ENCODE data around the gene RFPL2. TPM values are rescaled to one million over a fixed set of nuclear protein-coding genes. Genes with fewer than 3 reads are reported as not detected.
"Not testable (repeated sequence)": the region's sequence is repeated elsewhere in the genome, so short reads cannot be mapped to it uniquely, and the experiment has no call there.

Gene RFPL2
- total RNA-seq, 1 experiment from 2014 or later: not detected

- no peaks in the 10 kb centered on the region for H3K9me2 ChIP-seq (replicated peaks; ENCODE audit: insufficient read depth, low read length)
- no peak for DNase-seq
Measured at GRCh38 chr22:32165681-32166080, 39.2 kb downstream of the RFPL2 start.

GRCh38 chr22:32164075-32164860 lies 40.6 kb downstream of the RFPL2 start:
- Histone ChIP-seq H3K36me3 (ENCODE audit: insufficient read depth, low read length) (no peaks in the 10 kb centered on the region), H3K9me2 (replicated peaks; ENCODE audit: insufficient read depth, low read length) (no peaks in the 10 kb centered on the region), H3K9me3 (ENCODE audit: low read length) (no peaks in the 10 kb centered on the region), H3K4me2 (ENCODE audit: low read depth, low read length, poor library complexity, severe bottlenecking) (no peak overlapping the region), H3K4me1 (ENCODE audit: low read length) (no peaks in the 10 kb centered on the region), H2AFZ (ENCODE audit: low read length) (no peak overlapping the region), H3K27ac (ENCODE audit: low read length) (no peak overlapping the region), H3K9ac (ENCODE audit: low read length) (no peak overlapping the region), H3K4me3 (ENCODE audit: low read length) (no peak overlapping the region), H3K27me3 (ENCODE audit: low read length) (no peaks in the 10 kb centered on the region), H3K79me2 (ENCODE audit: low read length) (no peaks in the 10 kb centered on the region), H4K20me1 (ENCODE audit: insufficient read depth, low read depth, low read length) (no peaks in the 10 kb centered on the region)
- DNase-seq: no peak

More at GRCh38 chr22:32165681-32166080, 39.2 kb downstream of the RFPL2 start:
- Histone ChIP-seq H3K9me3 (ENCODE audit: low read length) (no peaks in the 10 kb centered on the region), H3K4me3 (ENCODE audit: low read length) (no peak overlapping the region), H3K36me3 (ENCODE audit: insufficient read depth, low read length) (no peaks in the 10 kb centered on the region), H2AFZ (ENCODE audit: low read length) (no peak overlapping the region), H3K4me1 (ENCODE audit: low read length) (no peaks in the 10 kb centered on the region), H3K4me2 (ENCODE audit: low read depth, low read length, poor library complexity, severe bottlenecking) (no peak overlapping the region), H4K20me1 (ENCODE audit: insufficient read depth, low read depth, low read length) (no peaks in the 10 kb centered on the region), H3K27me3 (ENCODE audit: low read length) (no peaks in the 10 kb centered on the region), H3K79me2 (ENCODE audit: low read length) (no peaks in the 10 kb centered on the region), H3K27ac (ENCODE audit: low read length) (no peak overlapping the region), H3K9ac (ENCODE audit: low read length) (no peak overlapping the region)

GRCh38 chr22:32160411-32160810 lies 44.5 kb downstream of the RFPL2 start:
- H3K9me2 ChIP-seq (replicated peaks; ENCODE audit: insufficient read depth, low read length); H3K4me1 ChIP-seq (ENCODE audit: low read length); H3K9ac ChIP-seq (ENCODE audit: low read length); H3K36me3 ChIP-seq (ENCODE audit: insufficient read depth, low read length); H3K9me3 ChIP-seq (ENCODE audit: low read length); H3K27me3 ChIP-seq (ENCODE audit: low read length); H3K4me3 ChIP-seq (ENCODE audit: low read length); H3K79me2 ChIP-seq (ENCODE audit: low read length); H3K4me2 ChIP-seq (ENCODE audit: low read depth, low read length, poor library complexity, severe bottlenecking); DNase-seq; H4K20me1 ChIP-seq (ENCODE audit: insufficient read depth, low read depth, low read length); H3K27ac ChIP-seq (ENCODE audit: low read length); H2AFZ ChIP-seq (ENCODE audit: low read length): not testable (repeated sequence)

GRCh38 chr22:32158712-32159533 lies 46.0 kb downstream of the RFPL2 start, which contains the start of gene C22orf42:
C22orf42 (minus strand) TSS chr22:32159303; CDS start chr22:32159215, 88 bp downstream.
- H3K4me1 ChIP-seq (ENCODE audit: low read length): peaks cover 7% of the 10 kb centered on the region; the same call in 1 of the 2 replicates

GRCh38 chr22:32157632-32158031 lies 47.2 kb downstream of the RFPL2 start:
- not testable (repeated sequence) for H3K79me2 ChIP-seq (ENCODE audit: low read length); H3K27me3 ChIP-seq (ENCODE audit: low read length); H3K27ac ChIP-seq (ENCODE audit: low read length); H4K20me1 ChIP-seq (ENCODE audit: insufficient read depth, low read depth, low read length); H2AFZ ChIP-seq (ENCODE audit: low read length); H3K4me3 ChIP-seq (ENCODE audit: low read length); H3K36me3 ChIP-seq (ENCODE audit: insufficient read depth, low read length); H3K9me3 ChIP-seq (ENCODE audit: low read length); H3K4me2 ChIP-seq (ENCODE audit: low read depth, low read length, poor library complexity, severe bottlenecking); DNase-seq; H3K9me2 ChIP-seq (replicated peaks; ENCODE audit: insufficient read depth, low read length); H3K4me1 ChIP-seq (ENCODE audit: low read length); H3K9ac ChIP-seq (ENCODE audit: low read length)

More at GRCh38 chr22:32158712-32159533, 46.0 kb downstream of the RFPL2 start, which contains the start of gene C22orf42:
- H3K4me3 ChIP-seq (ENCODE audit: low read length): no peak within 1 kb of the TSS
- no peak within 1 kb of the TSS for H2AFZ ChIP-seq (ENCODE audit: low read length)
- no peaks in the 10 kb centered on the region for H3K36me3 ChIP-seq (ENCODE audit: insufficient read depth, low read length)
- H3K9me3 ChIP-seq (ENCODE audit: low read length): no peaks in the 10 kb centered on the region
- no peak within 1 kb of the TSS for H3K9ac ChIP-seq (ENCODE audit: low read length)
- H3K4me2 ChIP-seq (ENCODE audit: low read depth, low read length, poor library complexity, severe bottlenecking): no peak within 1 kb of the TSS
- no peaks in the 10 kb centered on the region for H3K27me3 ChIP-seq (ENCODE audit: low read length)
- H3K79me2 ChIP-seq (ENCODE audit: low read length): no peaks in the 10 kb centered on the region
- DNase-seq: no peak
- no peak within 1 kb of the TSS for H3K27ac ChIP-seq (ENCODE audit: low read length)
- H4K20me1 ChIP-seq (ENCODE audit: insufficient read depth, low read depth, low read length): no peaks in the 10 kb centered on the region
- H3K9me2 ChIP-seq (replicated peaks; ENCODE audit: insufficient read depth, low read length): no peaks in the 10 kb centered on the region

- not testable (repeated sequence) for H3K27me3 ChIP-seq (ENCODE audit: low read length); DNase-seq; H3K9ac ChIP-seq (ENCODE audit: low read length); H3K4me1 ChIP-seq (ENCODE audit: low read length); H4K20me1 ChIP-seq (ENCODE audit: insufficient read depth, low read depth, low read length); H2AFZ ChIP-seq (ENCODE audit: low read length); H3K9me2 ChIP-seq (replicated peaks; ENCODE audit: insufficient read depth, low read length); H3K9me3 ChIP-seq (ENCODE audit: low read length); H3K36me3 ChIP-seq (ENCODE audit: insufficient read depth, low read length); H3K4me2 ChIP-seq (ENCODE audit: low read depth, low read length, poor library complexity, severe bottlenecking); H3K4me3 ChIP-seq (ENCODE audit: low read length); H3K79me2 ChIP-seq (ENCODE audit: low read length); H3K27ac ChIP-seq (ENCODE audit: low read length)
Measured at GRCh38 chr22:32154727-32155126, 50.1 kb downstream of the RFPL2 start.

GRCh38 chr22:32151641-32152040 lies 53.2 kb downstream of the RFPL2 start:
- H3K79me2 ChIP-seq (ENCODE audit: low read length); H3K9me2 ChIP-seq (replicated peaks; ENCODE audit: insufficient read depth, low read length); H3K9ac ChIP-seq (ENCODE audit: low read length); H3K27me3 ChIP-seq (ENCODE audit: low read length); H3K27ac ChIP-seq (ENCODE audit: low read length); H3K4me2 ChIP-seq (ENCODE audit: low read depth, low read length, poor library complexity, severe bottlenecking); DNase-seq; H4K20me1 ChIP-seq (ENCODE audit: insufficient read depth, low read depth, low read length); H3K9me3 ChIP-seq (ENCODE audit: low read length); H2AFZ ChIP-seq (ENCODE audit: low read length); H3K36me3 ChIP-seq (ENCODE audit: insufficient read depth, low read length); H3K4me3 ChIP-seq (ENCODE audit: low read length); H3K4me1 ChIP-seq (ENCODE audit: low read length): not testable (repeated sequence)

GRCh38 chr22:32150647-32151046 lies 54.2 kb downstream of the RFPL2 start:
- not testable (repeated sequence) for H3K27ac ChIP-seq (ENCODE audit: low read length); H3K4me3 ChIP-seq (ENCODE audit: low read length); H3K9me2 ChIP-seq (replicated peaks; ENCODE audit: insufficient read depth, low read length); H4K20me1 ChIP-seq (ENCODE audit: insufficient read depth, low read depth, low read length); H3K9me3 ChIP-seq (ENCODE audit: low read length); H3K79me2 ChIP-seq (ENCODE audit: low read length); H3K4me1 ChIP-seq (ENCODE audit: low read length); H3K27me3 ChIP-seq (ENCODE audit: low read length); H3K4me2 ChIP-seq (ENCODE audit: low read depth, low read length, poor library complexity, severe bottlenecking); H3K9ac ChIP-seq (ENCODE audit: low read length); H3K36me3 ChIP-seq (ENCODE audit: insufficient read depth, low read length); DNase-seq; H2AFZ ChIP-seq (ENCODE audit: low read length)

All from Karpas-422 (cell line).